ENCODE data around the gene ABO.
"Not testable (repeated sequence)": the region's sequence is repeated elsewhere in the genome, so short reads cannot be mapped to it uniquely, and the experiment has no call there.

Gene ABO

DNA sequence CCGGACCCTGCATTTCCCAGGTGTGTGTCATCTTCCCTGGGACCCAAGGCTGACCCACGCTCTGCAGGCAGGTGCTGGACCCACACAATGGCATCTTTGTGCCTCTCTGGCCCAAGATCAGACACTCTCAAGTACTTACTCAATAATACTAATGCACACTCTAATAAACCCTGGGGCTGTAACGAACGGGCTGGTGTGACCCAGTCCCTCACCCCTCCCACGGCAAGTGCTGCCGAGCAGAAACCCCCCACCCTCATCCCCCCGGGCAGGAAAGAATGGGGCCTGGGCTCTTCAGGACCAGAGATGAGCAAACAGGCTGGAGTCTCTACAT lies 64.8 kb downstream of the ABO start:
- no peaks in the 10 kb centered on the region for H3K36me3 ChIP-seq
- H3K4me1 ChIP-seq = peaks cover 8% of the 10 kb centered on the region
- TF ChIP-seq, protein P1, sequence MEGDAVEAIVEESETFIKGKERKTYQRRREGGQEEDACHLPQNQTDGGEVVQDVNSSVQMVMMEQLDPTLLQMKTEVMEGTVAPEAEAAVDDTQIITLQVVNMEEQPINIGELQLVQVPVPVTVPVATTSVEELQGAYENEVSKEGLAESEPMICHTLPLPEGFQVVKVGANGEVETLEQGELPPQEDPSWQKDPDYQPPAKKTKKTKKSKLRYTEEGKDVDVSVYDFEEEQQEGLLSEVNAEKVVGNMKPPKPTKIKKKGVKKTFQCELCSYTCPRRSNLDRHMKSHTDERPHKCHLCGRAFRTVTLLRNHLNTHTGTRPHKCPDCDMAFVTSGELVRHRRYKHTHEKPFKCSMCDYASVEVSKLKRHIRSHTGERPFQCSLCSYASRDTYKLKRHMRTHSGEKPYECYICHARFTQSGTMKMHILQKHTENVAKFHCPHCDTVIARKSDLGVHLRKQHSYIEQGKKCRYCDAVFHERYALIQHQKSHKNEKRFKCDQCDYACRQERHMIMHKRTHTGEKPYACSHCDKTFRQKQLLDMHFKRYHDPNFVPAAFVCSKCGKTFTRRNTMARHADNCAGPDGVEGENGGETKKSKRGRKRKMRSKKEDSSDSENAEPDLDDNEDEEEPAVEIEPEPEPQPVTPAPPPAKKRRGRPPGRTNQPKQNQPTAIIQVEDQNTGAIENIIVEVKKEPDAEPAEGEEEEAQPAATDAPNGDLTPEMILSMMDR (IDR thresholded peaks at IDR 0.05; ENCODE audit: low read depth, low read length) = no peak
- DNase-seq = no peak
- H3K4me3 ChIP-seq (ENCODE audit: low read depth, low read length) = no peak overlapping the region
- no peaks in the 10 kb centered on the region; the same call in 1 of the 2 replicates for H3K9me3 ChIP-seq
- no peaks in the 10 kb centered on the region for H3K27me3 ChIP-seq

DNA sequence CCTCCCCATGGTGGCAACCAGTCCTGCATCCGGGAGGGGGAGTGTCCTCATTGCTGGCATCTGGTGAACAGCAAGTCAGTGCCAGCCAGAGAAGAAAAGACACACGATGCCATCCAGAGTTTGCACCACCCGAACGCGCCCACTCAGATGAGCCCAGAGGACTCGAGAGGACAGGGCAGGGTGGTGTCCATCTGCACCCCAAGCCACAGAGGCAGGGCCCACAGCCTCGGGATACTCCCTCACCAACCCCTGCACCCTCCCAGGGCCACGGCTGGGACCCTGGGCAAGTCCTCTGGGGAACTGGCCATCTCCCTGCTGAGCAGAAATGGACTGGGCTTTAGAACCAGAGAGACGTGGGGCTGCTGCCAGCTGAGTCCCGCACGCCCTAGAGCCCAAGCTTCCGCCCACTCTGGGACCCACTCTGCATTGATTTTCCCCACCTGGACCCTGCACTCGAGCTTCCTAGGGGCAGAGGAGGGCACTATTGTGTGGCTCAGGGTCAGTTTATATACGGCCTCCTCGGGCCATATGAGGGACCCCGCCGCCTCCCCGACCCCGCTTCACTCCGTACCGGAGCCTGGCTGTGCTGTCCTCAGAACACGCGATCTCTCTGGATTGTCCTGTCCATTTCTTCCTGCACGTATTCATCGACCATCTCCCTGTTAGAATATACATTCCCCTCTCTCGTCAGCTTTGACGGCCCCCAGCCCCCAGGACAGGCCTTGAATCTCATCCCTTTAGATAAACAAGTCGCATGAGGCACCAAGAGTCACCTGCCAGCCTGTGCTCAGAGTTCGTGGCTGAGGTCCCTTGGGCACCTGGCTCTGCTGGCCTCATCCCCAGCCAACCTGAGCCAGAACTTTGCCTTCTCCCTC lies 65.4 kb downstream of the ABO start:
- DNase-seq; H3K4me1 ChIP-seq; H3K36me3 ChIP-seq; H3K9me3 ChIP-seq; H3K4me3 ChIP-seq (ENCODE audit: low read depth, low read length); H3K27me3 ChIP-seq: not testable (repeated sequence)

DNA sequence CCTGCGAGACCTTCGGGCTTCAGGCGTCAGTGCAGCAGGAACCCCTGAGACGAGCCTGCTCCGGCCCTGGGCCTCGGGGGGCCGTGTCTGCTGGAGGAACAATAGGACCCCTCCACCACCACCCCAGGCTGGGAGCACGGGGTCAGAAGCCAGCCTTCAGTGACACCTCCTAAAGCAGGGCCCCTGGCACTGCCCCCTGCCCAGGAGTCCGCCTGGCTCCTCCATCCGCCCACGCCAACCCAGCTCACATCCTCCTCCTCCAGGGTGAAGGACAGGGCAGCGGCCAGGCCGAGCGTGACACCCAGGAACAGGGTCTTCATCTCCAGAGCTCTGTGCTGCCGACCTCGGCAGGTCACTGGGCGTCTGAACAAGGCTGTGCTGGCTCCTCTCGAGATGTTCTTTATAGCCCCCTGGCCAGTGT lies 66.1 kb downstream of the ABO start, which contains the start of gene OBP2B:
Gene OBP2B, minus strand, starts transcription at position 371 of the 421 bp plus-strand sequence. Its CDS starts 51 bp downstream, at position 320.
- DNase-seq; H3K9me3 ChIP-seq; H3K4me3 ChIP-seq (ENCODE audit: low read depth, low read length); H3K27me3 ChIP-seq; H3K36me3 ChIP-seq; H3K4me1 ChIP-seq: not testable (repeated sequence)

DNA sequence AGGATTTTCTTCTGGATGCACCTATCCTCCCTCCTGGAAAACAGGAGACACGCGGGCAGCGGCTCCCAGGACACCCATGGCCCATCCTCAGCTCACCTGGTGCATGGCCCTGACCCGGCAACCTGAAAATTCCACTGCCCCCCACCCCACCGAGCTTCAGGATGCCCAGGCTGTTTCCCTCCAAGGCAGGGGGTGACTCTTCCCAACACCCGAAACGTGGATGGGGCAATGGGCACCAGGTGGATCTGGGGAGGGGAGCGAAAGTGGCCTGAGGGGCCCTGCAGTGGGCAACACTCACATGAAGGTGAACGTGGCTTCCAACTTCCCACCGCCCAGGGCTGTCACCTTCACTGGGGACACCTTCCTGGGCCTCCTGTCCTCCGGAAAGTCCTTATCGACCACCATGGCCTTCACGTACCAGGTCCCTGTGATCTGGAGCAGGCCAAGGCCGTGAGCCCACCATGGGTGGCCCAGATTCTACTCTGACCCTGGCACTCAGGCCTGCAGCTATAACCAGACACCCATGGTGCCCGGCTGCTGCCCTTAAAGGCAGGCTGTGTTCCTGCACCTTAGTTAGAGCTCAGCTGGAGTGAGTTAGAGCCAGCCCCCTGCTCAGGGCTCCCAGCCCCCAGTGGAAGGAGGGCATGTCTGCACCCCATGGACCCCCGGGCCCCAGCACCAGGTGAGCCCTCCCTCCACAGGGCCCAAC lies 66.7 kb downstream of the ABO start:
- H3K9me3 ChIP-seq; H3K4me3 ChIP-seq (ENCODE audit: low read depth, low read length); H3K4me1 ChIP-seq; H3K36me3 ChIP-seq; H3K27me3 ChIP-seq; DNase-seq: not testable (repeated sequence)

DNA sequence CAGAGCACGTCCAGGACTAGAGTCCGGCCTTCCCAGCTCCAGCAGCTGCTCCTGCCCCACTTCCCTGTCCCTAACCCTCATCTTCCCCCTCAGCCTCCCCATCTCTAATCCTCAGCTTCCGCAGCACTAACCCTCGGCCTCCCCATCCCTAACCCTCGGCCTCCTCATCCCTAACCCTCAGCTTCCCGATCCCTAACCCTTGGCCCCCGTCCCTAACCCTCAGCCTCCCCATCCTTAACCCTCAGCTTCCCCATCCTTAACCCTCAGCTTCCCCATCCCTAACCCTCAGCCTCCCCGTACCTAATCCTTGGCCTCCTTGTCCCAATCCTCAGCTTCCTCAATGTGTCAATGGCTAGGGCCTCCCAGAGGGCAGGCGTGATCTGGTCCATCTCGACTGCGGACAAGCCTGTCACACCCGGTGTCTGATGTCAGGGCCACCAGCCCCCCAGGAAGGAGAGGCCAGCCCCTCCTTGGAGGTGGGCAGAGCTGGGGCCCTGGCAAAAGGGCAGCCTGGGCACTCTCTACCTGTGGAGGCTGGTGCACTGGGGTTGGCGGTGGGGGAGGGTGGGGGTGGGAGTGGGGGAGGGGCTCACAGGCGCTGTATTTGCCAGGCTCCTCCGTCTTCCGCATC lies 67.3 kb downstream of the ABO start:
- H3K27me3 ChIP-seq = no peaks in the 10 kb centered on the region
- no peaks in the 10 kb centered on the region for H3K9me3 ChIP-seq
- H3K36me3 ChIP-seq = no peaks in the 10 kb centered on the region
- no peak overlapping the region for H3K4me3 ChIP-seq (ENCODE audit: low read depth, low read length)
- no peak for DNase-seq
- TF ChIP-seq, protein P1 (IDR thresholded peaks at IDR 0.05; ENCODE audit: low read depth, low read length) = no peak
- no peaks in the 10 kb centered on the region for H3K4me1 ChIP-seq

DNA sequence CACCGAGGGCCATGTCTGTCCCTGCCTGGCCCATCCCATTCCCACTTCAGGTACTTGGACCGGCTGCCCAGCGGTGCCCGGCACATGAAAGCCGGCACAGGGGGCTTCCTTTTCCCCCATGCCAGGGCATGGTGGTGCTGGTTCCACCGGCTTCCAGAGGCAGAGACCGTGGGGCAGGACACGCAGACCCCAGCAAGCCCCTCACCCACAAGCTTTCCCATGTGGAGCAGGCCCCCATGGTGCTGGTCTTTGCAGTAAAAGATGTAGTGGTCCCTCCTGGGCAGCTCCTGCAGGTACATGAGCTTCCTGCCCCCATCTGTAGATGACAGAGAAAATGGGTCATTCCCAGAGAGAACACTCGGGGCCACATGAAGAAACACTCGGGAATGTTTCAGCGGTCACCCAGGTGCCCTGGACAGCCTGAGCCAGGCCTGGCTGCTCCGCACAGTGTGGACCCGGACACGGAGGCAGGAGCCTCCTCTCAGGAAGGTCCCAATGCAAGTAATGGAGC lies 67.9 kb downstream of the ABO start:
- Histone ChIP-seq H3K4me1 (no peaks in the 10 kb centered on the region), H3K36me3 (no peaks in the 10 kb centered on the region), H3K4me3 (ENCODE audit: low read depth, low read length) (no peak overlapping the region), H3K27me3 (no peaks in the 10 kb centered on the region), H3K9me3 (no peaks in the 10 kb centered on the region)
- TF ChIP-seq, protein P1 (IDR thresholded peaks at IDR 0.05; ENCODE audit: low read depth, low read length) = no peak
- DNase-seq = no peak

DNA sequence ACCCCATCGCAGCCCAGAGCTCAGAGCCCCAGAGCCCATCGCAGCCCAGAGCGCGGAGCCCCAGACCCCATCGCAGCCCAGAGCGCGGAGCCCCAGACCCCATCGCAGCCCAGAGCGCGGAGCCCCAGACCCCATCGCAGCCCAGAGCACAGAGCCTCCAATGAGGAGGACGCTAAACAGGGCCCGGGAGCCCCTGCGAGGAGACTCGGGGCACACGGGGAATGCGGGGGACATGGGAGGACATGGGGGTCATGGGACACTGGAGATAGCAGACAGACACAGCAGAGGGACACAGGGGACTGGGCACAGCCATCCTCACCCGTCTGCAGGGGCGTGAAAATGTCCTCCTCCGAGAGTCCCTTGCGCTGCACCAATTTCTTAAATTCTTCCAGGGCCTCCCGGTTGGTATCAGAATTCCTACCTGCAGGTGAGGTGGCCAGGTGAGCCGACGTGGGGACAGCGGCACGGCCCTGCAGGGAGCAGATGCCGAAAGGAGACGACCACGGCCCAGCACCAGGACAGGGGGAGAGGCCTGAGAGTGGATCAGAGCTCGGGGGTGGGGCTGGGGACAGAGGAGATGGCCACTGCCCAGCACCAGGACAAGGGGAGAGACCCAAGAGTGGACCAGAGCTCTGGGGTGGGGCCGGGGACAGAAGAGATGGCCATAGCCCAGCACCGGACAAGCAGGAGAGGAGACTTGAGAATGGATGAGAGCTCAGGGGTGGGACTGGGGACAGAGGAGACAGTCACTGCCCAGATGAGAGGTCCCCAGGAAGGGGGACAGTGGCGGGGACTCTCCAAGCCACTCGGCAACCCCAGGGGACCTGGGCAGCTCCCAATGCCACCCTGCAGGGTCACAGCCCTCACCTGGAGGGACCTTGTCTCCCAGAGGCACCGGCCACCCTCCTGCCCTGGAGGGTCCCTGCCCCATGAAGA lies 68.7 kb downstream of the ABO start:
- no peak for DNase-seq
- no peaks in the 10 kb centered on the region for H3K36me3 ChIP-seq
- no peaks in the 10 kb centered on the region for H3K4me1 ChIP-seq
- no peak overlapping the region for H3K4me3 ChIP-seq (ENCODE audit: low read depth, low read length)
- TF ChIP-seq, protein P1 (IDR thresholded peaks at IDR 0.05; ENCODE audit: low read depth, low read length) = no peak
- no peaks in the 10 kb centered on the region for H3K27me3 ChIP-seq
- H3K9me3 ChIP-seq = no peaks in the 10 kb centered on the region

DNA sequence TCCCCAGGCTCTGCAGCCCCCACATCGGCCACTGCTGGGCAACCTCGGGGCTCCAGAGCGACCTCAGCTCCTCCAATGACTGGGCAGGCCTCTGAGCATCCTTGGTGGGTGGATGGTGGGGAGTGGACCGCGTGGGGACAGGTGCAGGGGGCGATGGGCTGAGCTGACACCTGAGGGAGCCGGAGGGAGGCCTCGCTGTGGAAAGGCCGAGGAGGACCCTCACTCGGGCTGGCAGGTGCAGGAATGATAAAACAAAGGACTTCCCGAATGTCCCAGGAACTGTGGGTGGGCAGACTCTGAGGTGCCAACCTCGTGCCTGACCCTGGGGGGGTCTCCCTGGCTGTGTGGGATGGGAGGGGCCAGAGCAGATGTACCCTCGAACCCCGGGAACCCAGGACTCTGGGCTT lies 69.5 kb downstream of the ABO start:
- not testable (repeated sequence) for H3K27me3 ChIP-seq; H3K36me3 ChIP-seq; DNase-seq; H3K4me3 ChIP-seq (ENCODE audit: low read depth, low read length); H3K4me1 ChIP-seq; H3K9me3 ChIP-seq
